Measurements from ENCODE around the gene ZNF267.
"Not testable (repeated sequence)": the region's sequence is repeated elsewhere in the genome, so short reads cannot be mapped to it uniquely, and the experiment has no call there.

ZNF267 gene

GRCh38 chr16:31877876-31878642 lies 4.5 kb downstream of the ZNF267 start:
- no peak for DNase-seq (ENCODE audit: low read depth in 2 of 2)

GRCh38 chr16:31879937-31880321 lies 6.3 kb downstream of the ZNF267 start:
- DNase-seq (ENCODE audit: low read depth in 2 of 2) = no peak

GRCh38 chr16:31880322-31880979 lies 6.8 kb downstream of the ZNF267 start:
- DNase-seq (ENCODE audit: low read depth in 2 of 2) = no peak

- DNase-seq (ENCODE audit: low read depth in 2 of 2) = no peak
These were observed 12.6 kb downstream of the ZNF267 start for GRCh38 chr16:31886227-31886626.

GRCh38 chr16:31888735-31889134 lies 15.1 kb downstream of the ZNF267 start:
- no peak for DNase-seq (ENCODE audit: low read depth in 2 of 2)

- DNase-seq (ENCODE audit: low read depth in 2 of 2) = not testable (repeated sequence)
These were observed 18.5 kb downstream of the ZNF267 start for GRCh38 chr16:31892111-31892510.

GRCh38 chr16:31893824-31894223 lies 20.2 kb downstream of the ZNF267 start:
- DNase-seq (ENCODE audit: low read depth in 2 of 2) = no peak

- DNase-seq (ENCODE audit: low read depth in 2 of 2) = no peak
These were observed 23.7 kb downstream of the ZNF267 start for GRCh38 chr16:31897283-31897682.

GRCh38 chr16:31899505-31899904 lies 25.9 kb downstream of the ZNF267 start:
- DNase-seq (ENCODE audit: low read depth in 2 of 2) = no peak

GRCh38 chr16:31904571-31904970 lies 31.0 kb downstream of the ZNF267 start:
- not testable (repeated sequence) for DNase-seq (ENCODE audit: low read depth in 2 of 2)

GRCh38 chr16:31913668-31914067 lies 40.1 kb downstream of the ZNF267 start:
- no peak for DNase-seq (ENCODE audit: low read depth in 2 of 2)

GRCh38 chr16:31916056-31916488 lies 42.5 kb downstream of the ZNF267 start:
- no peak for DNase-seq (ENCODE audit: low read depth in 2 of 2)

- DNase-seq (ENCODE audit: low read depth in 2 of 2) = no peak
These were observed 46.8 kb downstream of the ZNF267 start for GRCh38 chr16:31920373-31920772.

- not testable (repeated sequence) for DNase-seq (ENCODE audit: low read depth in 2 of 2)
These were observed 78.2 kb downstream of the ZNF267 start for GRCh38 chr16:31951806-31952205.

- DNase-seq (ENCODE audit: low read depth in 2 of 2) = not testable (repeated sequence)
These were observed 78.6 kb downstream of the ZNF267 start for GRCh38 chr16:31952206-31952605.

GRCh38 chr16:31956221-31956620 lies 82.6 kb downstream of the ZNF267 start:
- DNase-seq (ENCODE audit: low read depth in 2 of 2) = not testable (repeated sequence)

- peak in 1 of 2 donors; percentile 8 for DNase-seq (ENCODE audit: low read depth in 2 of 2)
These were observed 86.7 kb downstream of the ZNF267 start for GRCh38 chr16:31960186-31960910.
